GM19043 (cell line): ENCODE data around the gene DUXA.

Experiments used
- ATAC-seq: cut with Tn5 transposase; IDR thresholded peaks from one replicate; pipeline ENCODE4 v1.9.1; 2021; ENCODE audit warnings: low read depth; ENCODE audit not compliant: unreplicated experiment

Gene DUXA

DNA sequence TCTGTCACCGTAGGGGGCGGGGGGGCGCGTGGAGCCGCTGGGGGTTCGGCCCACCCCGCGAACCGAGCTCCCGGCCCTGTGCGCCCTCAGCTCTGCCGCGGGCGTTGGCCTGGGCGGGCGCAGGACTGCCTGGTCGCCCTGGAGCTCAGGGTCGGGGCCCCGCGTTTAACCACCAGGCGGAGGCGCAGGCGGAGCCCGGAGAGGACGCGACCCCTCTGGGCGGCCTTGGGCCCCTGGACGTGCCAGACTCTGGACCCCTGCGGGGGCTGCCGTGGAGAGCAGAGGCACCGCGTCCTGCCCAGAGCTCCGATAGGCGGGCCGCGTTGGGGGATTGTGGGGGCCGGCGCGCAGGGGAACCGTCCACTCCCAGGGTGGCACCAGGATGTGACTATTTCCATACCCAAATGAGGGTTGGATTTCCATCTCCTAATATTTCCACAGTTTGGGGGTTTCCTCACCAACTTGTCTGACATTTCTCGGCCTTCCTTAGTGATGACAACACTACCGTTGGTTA, 60.5 kb downstream of the DUXA start:
- no peak for ATAC-seq

DNA sequence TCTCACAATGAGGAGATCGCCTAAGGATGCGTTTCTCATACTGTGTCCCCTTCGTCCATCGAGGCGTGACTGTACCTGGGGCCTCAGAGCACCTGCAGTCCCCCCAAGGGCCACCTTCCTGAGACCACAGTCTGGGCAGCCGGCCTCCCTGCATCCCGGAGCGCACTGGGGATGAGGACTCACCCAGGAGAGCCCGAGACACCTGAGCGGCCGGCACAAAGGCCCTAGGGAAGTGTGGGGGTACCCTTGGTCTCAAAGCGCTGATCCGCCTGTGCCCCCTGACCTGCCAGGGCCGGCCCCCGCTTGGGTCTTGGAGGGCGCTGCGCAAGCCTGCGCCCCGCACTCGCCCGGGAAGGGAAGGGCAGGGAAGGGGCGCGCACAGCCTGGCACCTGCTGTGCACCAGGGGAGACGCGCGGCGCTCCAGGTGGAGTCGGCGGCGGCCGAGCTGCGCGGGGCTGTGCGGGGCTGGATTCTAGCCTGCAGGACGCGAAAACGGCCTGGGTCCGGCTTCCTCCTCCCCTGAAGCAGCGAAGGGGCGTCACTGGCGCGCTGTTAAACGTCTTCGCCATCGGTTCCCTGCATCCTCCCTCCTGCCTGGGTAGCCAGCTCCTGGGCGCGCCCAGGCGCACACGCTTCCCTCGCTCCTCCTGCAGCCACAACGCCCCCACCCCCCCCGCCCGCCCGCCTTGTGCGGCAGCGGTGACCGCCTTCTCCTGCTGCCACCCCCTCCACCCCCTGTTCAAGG, 61.1 kb downstream of the DUXA start:
- no peak for ATAC-seq
